ENCODE results near the gene YPEL1.

The YPEL1 gene

GRCh38 chr22:21674638-21675245, 60.9 kb downstream of the YPEL1 start:
- no peak overlapping the region for H3K4me3 ChIP-seq (ENCODE audit: low read depth, low read length)
- TF ChIP-seq, protein P1, sequence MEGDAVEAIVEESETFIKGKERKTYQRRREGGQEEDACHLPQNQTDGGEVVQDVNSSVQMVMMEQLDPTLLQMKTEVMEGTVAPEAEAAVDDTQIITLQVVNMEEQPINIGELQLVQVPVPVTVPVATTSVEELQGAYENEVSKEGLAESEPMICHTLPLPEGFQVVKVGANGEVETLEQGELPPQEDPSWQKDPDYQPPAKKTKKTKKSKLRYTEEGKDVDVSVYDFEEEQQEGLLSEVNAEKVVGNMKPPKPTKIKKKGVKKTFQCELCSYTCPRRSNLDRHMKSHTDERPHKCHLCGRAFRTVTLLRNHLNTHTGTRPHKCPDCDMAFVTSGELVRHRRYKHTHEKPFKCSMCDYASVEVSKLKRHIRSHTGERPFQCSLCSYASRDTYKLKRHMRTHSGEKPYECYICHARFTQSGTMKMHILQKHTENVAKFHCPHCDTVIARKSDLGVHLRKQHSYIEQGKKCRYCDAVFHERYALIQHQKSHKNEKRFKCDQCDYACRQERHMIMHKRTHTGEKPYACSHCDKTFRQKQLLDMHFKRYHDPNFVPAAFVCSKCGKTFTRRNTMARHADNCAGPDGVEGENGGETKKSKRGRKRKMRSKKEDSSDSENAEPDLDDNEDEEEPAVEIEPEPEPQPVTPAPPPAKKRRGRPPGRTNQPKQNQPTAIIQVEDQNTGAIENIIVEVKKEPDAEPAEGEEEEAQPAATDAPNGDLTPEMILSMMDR (conservative IDR thresholded peaks at IDR 0.05; ENCODE audit: low read depth, low read length) = no peak
- no peak for DNase-seq (ENCODE audit: low read depth)

DNA sequence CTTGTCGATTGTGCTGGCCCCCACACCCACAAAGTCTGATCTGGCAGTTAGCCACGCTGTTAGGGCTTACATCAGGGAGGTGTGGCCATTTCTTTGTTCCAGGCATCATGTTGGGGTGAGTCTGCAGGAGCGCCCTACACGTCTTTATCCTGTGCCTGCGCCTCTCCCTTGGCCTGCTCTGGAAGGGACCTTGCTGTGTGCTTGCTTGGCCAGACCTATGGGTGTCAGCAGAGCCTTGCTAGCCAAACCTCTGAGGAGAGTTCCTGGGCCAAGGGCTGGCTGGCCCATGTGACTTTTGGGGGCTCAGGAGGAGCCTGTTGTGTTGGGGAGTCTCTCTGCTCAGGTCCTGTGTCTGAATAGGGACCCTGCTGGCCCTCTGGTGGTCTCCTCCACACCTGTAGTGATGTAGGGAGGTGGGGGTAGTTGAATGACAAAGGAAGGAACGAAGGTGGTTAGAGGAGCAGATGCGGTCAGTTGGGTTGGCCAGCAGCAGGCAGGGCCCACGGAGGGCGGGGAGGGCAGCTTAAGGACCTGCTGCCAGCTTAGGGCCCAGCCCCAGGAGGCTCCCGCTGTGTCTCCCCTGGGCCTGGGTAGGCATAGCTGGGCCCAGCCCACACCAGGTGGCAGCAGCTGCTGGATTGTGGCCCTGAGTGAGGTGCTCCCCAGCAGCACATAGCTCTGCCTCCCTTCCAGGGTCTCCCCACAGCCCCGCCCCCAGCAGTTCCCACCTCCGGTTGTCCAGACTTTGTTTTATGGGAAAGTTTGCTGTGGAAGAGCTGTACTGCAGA, 61.9 kb downstream of the YPEL1 start:
- DNase-seq (ENCODE audit: low read depth) = no peak
- TF ChIP-seq, protein P1 (conservative IDR thresholded peaks at IDR 0.05; ENCODE audit: low read depth, low read length) = no peak
- no peak overlapping the region for H3K4me3 ChIP-seq (ENCODE audit: low read depth, low read length)

- H3K4me3 ChIP-seq (ENCODE audit: low read depth, low read length) = no peak overlapping the region
- DNase-seq (ENCODE audit: low read depth) = no peak
- TF ChIP-seq, protein P1 (conservative IDR thresholded peaks at IDR 0.05; ENCODE audit: low read depth, low read length) = no peak
These were observed 63.4 kb downstream of the YPEL1 start for GRCh38 chr22:21672107-21672629.

DNA sequence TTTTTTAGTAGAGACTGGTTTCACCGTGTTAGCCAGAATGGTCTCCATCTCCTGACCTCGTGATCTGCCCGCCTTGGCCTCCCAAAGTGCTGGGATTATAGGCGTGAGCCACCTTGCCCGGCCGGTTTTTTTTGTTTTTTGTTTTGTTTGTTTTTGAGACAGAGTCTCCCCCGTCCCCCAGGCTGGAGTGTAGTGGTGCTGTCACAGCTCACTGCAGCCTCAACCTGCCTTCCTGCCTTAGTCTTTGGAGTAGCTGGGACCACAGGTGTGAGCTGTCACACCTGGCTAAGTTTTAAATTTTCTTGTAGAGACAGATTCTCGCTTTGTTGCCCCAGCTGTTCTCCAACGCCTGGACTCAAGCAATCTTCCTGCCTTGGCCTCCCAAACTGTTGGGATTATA, 66.6 kb downstream of the YPEL1 start:
- TF ChIP-seq, protein P1 (conservative IDR thresholded peaks at IDR 0.05; ENCODE audit: low read depth, low read length) = no peak
- no peak overlapping the region for H3K4me3 ChIP-seq (ENCODE audit: low read depth, low read length)

DNA sequence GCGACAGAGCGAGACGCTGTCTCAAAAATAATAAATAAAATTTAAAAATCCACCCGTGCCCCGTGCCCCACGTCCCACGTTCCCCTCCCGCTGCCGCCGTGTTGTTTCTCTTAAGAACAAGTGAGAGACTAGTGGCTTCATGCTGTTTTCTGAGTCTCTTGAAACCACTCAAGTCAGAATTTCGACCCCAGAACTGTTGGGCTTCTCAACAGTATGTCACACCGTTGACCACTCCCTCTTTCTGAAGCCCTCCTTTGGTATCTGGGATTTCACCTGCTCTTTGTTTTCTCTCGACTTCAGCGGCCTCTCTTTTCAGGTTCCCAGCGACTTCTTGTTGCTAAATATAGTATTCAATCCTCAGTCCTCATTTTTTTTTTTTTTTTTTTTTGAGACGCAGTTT, 68.8 kb downstream of the YPEL1 start:
- DNase-seq (ENCODE audit: low read depth) = no peak
- TF ChIP-seq, protein P1 (conservative IDR thresholded peaks at IDR 0.05; ENCODE audit: low read depth, low read length) = no peak
- peak overlapping the region; percentile 94 for H3K4me3 ChIP-seq (ENCODE audit: low read depth, low read length)

More for the DNA sequence above, 66.6 kb downstream of the YPEL1 start:
- DNase-seq (ENCODE audit: low read depth) = no peak

DNA sequence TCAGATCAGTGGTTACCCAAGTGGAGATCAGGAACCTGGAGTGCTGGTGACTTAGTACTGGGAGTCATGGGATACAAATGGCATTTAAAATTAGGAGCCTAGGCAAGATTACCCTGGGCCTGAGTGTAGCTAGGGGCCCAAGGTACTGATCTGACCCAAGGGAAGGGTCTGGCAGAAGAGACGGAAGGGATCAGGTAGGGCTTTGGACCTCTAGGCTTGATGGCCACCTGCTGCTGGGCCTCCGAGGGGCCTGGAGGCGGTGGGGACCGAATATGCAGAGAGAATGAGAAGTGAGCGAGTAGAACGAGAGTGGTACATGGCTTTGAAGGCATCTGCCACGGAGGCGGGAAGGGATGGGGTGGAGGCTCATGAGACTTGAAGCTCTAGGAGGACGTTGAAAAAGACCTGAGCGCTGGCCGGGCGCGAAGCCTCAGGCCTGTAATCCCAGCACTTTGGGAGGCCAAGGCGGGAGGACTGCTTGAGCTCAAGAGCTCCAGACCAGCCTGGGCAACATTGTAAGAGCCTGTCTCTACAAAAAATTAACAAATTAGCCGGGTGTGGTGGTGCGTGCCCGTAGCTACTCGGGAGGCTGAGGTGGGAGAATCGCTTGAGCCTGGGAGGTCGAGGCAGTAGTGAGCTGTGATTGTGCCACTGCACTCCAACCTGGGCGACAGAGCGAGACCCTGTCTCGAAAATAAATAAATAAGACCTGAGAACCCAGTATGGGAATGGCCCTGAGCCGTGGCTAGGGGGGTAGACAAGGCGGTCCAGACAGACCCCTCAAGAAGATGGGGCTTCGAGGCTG, 70.3 kb downstream of the YPEL1 start:
- DNase-seq (ENCODE audit: low read depth) = no peak
- TF ChIP-seq, protein P1 (conservative IDR thresholded peaks at IDR 0.05; ENCODE audit: low read depth, low read length) = no peak
- H3K4me3 ChIP-seq (ENCODE audit: low read depth, low read length) = peak overlapping the region; percentile 94

Data from choroid plexus epithelial cell (primary cell).